Measurements from ENCODE around the gene CIBAR2. TPM values are rescaled to one million over a fixed set of nuclear protein-coding genes. Genes with fewer than 3 reads are reported as not detected.

The CIBAR2 gene
- polyA plus RNA-seq, 6 donors from 2014 or later: not detected

GRCh38 chr16:85151079-85151602 lies 38.9 kb upstream of the CIBAR2 start:
- Mint-ChIP-seq H3K4me1 (peaks cover 0 to 3% (median 2%) of the 10 kb centered on the region in 3 donors), H3K9me3 (no peaks in the 10 kb centered on the region), H3K27ac (peak overlapping the region in 2 of 6 donors; percentile 22 to 80)

GRCh38 chr16:85150331-85150940 lies 38.2 kb upstream of the CIBAR2 start:
- Mint-ChIP-seq H3K27ac (peak overlapping the region in 1 of 6 donors; percentile 47), H3K4me1 (peaks cover 0 to 3% (median 2%) of the 10 kb centered on the region in 3 donors), H3K4me3 (no peak overlapping the region), H3K27me3 (peaks cover 0 to 25% (median 15%) of the 10 kb centered on the region in 3 donors), H3K9me3 (no peaks in the 10 kb centered on the region), H3K36me3 (no peaks in the 10 kb centered on the region)
- ATAC-seq (ENCODE audit: low read depth in 2 of 2) (no peak), DNase-seq (no peak)

More at GRCh38 chr16:85151079-85151602, 38.9 kb upstream of the CIBAR2 start:
- no peaks in the 10 kb centered on the region for H3K36me3 Mint-ChIP-seq
- peaks cover 0 to 20% (median 11%) of the 10 kb centered on the region in 3 donors for H3K27me3 Mint-ChIP-seq
- DNase-seq: no peak
- no peak for ATAC-seq (ENCODE audit: low read depth in 2 of 2)
- H3K4me3 Mint-ChIP-seq: no peak overlapping the region

- Mint-ChIP-seq H3K36me3 (no peaks in the 10 kb centered on the region), H3K27ac (no peak overlapping the region), H3K4me1 (peaks cover 0 to 3% (median 2%) of the 10 kb centered on the region in 3 donors), H3K9me3 (no peaks in the 10 kb centered on the region), H3K27me3 (peaks cover 0 to 29% (median 21%) of the 10 kb centered on the region in 3 donors), H3K4me3 (no peak overlapping the region)
- DNase-seq: no peak
- ATAC-seq (ENCODE audit: low read depth in 2 of 2): no peak
Observed at GRCh38 chr16:85149776-85150175, 37.5 kb upstream of the CIBAR2 start.

- H3K27ac Mint-ChIP-seq: peak overlapping the region in 1 of 6 donors; percentile 56
- no peak for ATAC-seq (ENCODE audit: low read depth in 2 of 2)
- no peaks in the 10 kb centered on the region for H3K9me3 Mint-ChIP-seq
- H3K36me3 Mint-ChIP-seq: no peaks in the 10 kb centered on the region
- H3K4me1 Mint-ChIP-seq: peaks cover 0 to 3% (median 2%) of the 10 kb centered on the region in 3 donors
- no peak overlapping the region for H3K4me3 Mint-ChIP-seq
- DNase-seq: no peak
- H3K27me3 Mint-ChIP-seq: peaks cover 0 to 29% (median 26%) of the 10 kb centered on the region in 3 donors
Observed at GRCh38 chr16:85148931-85149330, 36.7 kb upstream of the CIBAR2 start.

GRCh38 chr16:85146922-85147651 lies 34.8 kb upstream of the CIBAR2 start:
- no peak overlapping the region for H3K4me3 Mint-ChIP-seq
- H3K9me3 Mint-ChIP-seq: no peaks in the 10 kb centered on the region
- no peaks in the 10 kb centered on the region for H3K36me3 Mint-ChIP-seq
- peaks cover 0 to 3% (median 2%) of the 10 kb centered on the region in 3 donors for H3K4me1 Mint-ChIP-seq
- DNase-seq (no peak), ATAC-seq (ENCODE audit: low read depth in 2 of 2) (no peak)
- H3K27me3 Mint-ChIP-seq: peaks cover 0 to 38% (median 29%) of the 10 kb centered on the region in 3 donors
- H3K27ac Mint-ChIP-seq: no peak overlapping the region

GRCh38 chr16:85146532-85146797 lies 34.2 kb upstream of the CIBAR2 start:
- no peak overlapping the region for H3K4me3 Mint-ChIP-seq
- H3K27me3 Mint-ChIP-seq: peaks cover 0 to 38% (median 34%) of the 10 kb centered on the region in 3 donors
- DNase-seq (no peak), ATAC-seq (ENCODE audit: low read depth in 2 of 2) (no peak)
- no peak overlapping the region for H3K27ac Mint-ChIP-seq
- H3K4me1 Mint-ChIP-seq: peaks cover 0 to 3% (median 2%) of the 10 kb centered on the region in 3 donors
- H3K36me3 Mint-ChIP-seq: no peaks in the 10 kb centered on the region
- H3K9me3 Mint-ChIP-seq: no peaks in the 10 kb centered on the region

- peaks cover 0 to 3% (median under 1%) of the 10 kb centered on the region in 3 donors for H3K4me1 Mint-ChIP-seq
- H3K4me3 Mint-ChIP-seq: no peak overlapping the region
- ATAC-seq (ENCODE audit: low read depth in 2 of 2) (no peak), DNase-seq (no peak)
- H3K27ac Mint-ChIP-seq: no peak overlapping the region
- H3K36me3 Mint-ChIP-seq: no peaks in the 10 kb centered on the region
- no peaks in the 10 kb centered on the region for H3K9me3 Mint-ChIP-seq
- peaks cover 0 to 38% (median 30%) of the 10 kb centered on the region in 3 donors for H3K27me3 Mint-ChIP-seq
Observed at GRCh38 chr16:85145734-85146531, 33.7 kb upstream of the CIBAR2 start.

GRCh38 chr16:85145188-85145587 lies 32.9 kb upstream of the CIBAR2 start:
- H3K36me3 Mint-ChIP-seq: no peaks in the 10 kb centered on the region
- H3K9me3 Mint-ChIP-seq: no peaks in the 10 kb centered on the region
- no peaks in the 10 kb centered on the region for H3K4me1 Mint-ChIP-seq
- DNase-seq: no peak
- no peak for ATAC-seq (ENCODE audit: low read depth in 2 of 2)
- peaks cover 0 to 33% (median 23%) of the 10 kb centered on the region in 3 donors for H3K27me3 Mint-ChIP-seq
- no peak overlapping the region for H3K4me3 Mint-ChIP-seq
- no peak overlapping the region for H3K27ac Mint-ChIP-seq

- Mint-ChIP-seq H3K27ac (no peak overlapping the region), H3K4me3 (peak overlapping the region in 1 of 8 donors; percentile 49), H3K9me3 (no peaks in the 10 kb centered on the region), H3K4me1 (no peaks in the 10 kb centered on the region), H3K27me3 (peaks cover 7 to 39% (median 32%) of the 10 kb centered on the region in 3 donors), H3K36me3 (peaks cover 2 to 5% of the 10 kb centered on the region in 2 donors)
- DNase-seq: no peak
- no peak for ATAC-seq (ENCODE audit: low read depth in 2 of 2)
Observed at GRCh38 chr16:85144026-85144915, 32.0 kb upstream of the CIBAR2 start.

- Mint-ChIP-seq H3K27me3 (peaks cover 20 to 54% (median 47%) of the 10 kb centered on the region in 3 donors), H3K4me3 (no peak overlapping the region), H3K36me3 (peaks cover 5 to 17% of the 10 kb centered on the region in 2 donors), H3K27ac (no peak overlapping the region), H3K9me3 (no peaks in the 10 kb centered on the region), H3K4me1 (peaks cover 7 to 9% (median 8%) of the 10 kb centered on the region in 3 donors)
- no peak for DNase-seq
- no peak for ATAC-seq (ENCODE audit: low read depth in 2 of 2)
Observed at GRCh38 chr16:85142771-85143211, 30.5 kb upstream of the CIBAR2 start.

GRCh38 chr16:85142129-85142513 lies 29.8 kb upstream of the CIBAR2 start:
- ATAC-seq (ENCODE audit: low read depth in 2 of 2): no peak
- Mint-ChIP-seq H3K27ac (no peak overlapping the region), H3K4me3 (no peak overlapping the region), H3K4me1 (peaks cover 11 to 12% (median 12%) of the 10 kb centered on the region in 3 donors), H3K9me3 (no peaks in the 10 kb centered on the region), H3K36me3 (peaks cover 5 to 21% of the 10 kb centered on the region in 2 donors), H3K27me3 (peaks cover 21 to 60% (median 53%) of the 10 kb centered on the region in 3 donors)
- DNase-seq: no peak

GRCh38 chr16:85141491-85142128 lies 29.3 kb upstream of the CIBAR2 start:
- DNase-seq (no peak), ATAC-seq (ENCODE audit: low read depth in 2 of 2) (no peak)
- Mint-ChIP-seq H3K9me3 (no peaks in the 10 kb centered on the region), H3K4me3 (no peak overlapping the region), H3K27me3 (peaks cover 21 to 65% (median 55%) of the 10 kb centered on the region in 3 donors), H3K36me3 (peaks cover 5 to 21% of the 10 kb centered on the region in 2 donors), H3K27ac (no peak overlapping the region), H3K4me1 (peaks cover 11 to 15% (median 15%) of the 10 kb centered on the region in 3 donors)

Measured in naive B cell (primary cell).